Activated T-cell treated with anti-CD3 and anti-CD28 coated beads, Interleukin-2, amount 50 U/mL, for 72 hours (primary cell): ENCODE results near the gene RAB25. TPM values are rescaled to one million over a fixed set of nuclear protein-coding genes. Genes with fewer than 3 reads are reported as not detected.
"Not testable (repeated sequence)": the region's sequence is repeated elsewhere in the genome, so short reads cannot be mapped to it uniquely, and the experiment has no call there.

ENCODE experiments used
- ATAC-seq, 2 donors: fragments of 150-1000 bp; cut with Tn5 transposase; replicated peaks in 1 of 2; 2 replicates each; pipeline ENCODE4 v1.10.0; 2021; ENCODE audit warnings: moderate library complexity in 2 of 2, mild to moderate bottlenecking in 1 of 2
- DNase-seq, 2 donors: peaks; one replicate each; pipeline ENCODE4 v3.0.0; 2021 to 2022; ENCODE audit warnings: mixed read lengths in 1 of 2
- H3K27ac Mint-ChIP-seq: one replicate; pipeline ENCODE4 v1.8.0; 2022; ENCODE audit warnings: mild to moderate bottlenecking, moderate library complexity, mixed read lengths
- H3K27me3 Mint-ChIP-seq: one replicate; pipeline ENCODE4 v1.8.0; 2022; ENCODE audit warnings: low read depth, mixed read lengths
- H3K36me3 Mint-ChIP-seq, 2 donors: one replicate each; pipeline ENCODE4 v1.8.0; 2022; ENCODE audit warnings: mixed read lengths in 2 of 2, mild to moderate bottlenecking in 1 of 2; ENCODE audit not compliant: insufficient read depth in 2 of 2
- H3K4me1 Mint-ChIP-seq: one replicate; pipeline ENCODE4 v1.8.0; 2022; ENCODE audit warnings: low read depth, mixed read lengths
- H3K4me3 Mint-ChIP-seq, 2 donors: one replicate each; pipeline ENCODE4 v1.8.0; 2022; ENCODE audit warnings: mild to moderate bottlenecking in 2 of 2, mixed read lengths in 2 of 2, moderate library complexity in 2 of 2
- H3K9me3 Mint-ChIP-seq, 2 donors: one replicate each; pipeline ENCODE4 v1.8.0; 2022; ENCODE audit warnings: mixed read lengths in 2 of 2
- total RNA-seq, 2 donors: library from RNA; stranded (reverse); gene quantifications; one replicate each; pipeline ENCODE4 v1.2.3, GENCODE V29; 2022

RAB25 gene
- total RNA-seq, 2 donors from 2014 or later: 0.53 to 0.95 TPM

DNA sequence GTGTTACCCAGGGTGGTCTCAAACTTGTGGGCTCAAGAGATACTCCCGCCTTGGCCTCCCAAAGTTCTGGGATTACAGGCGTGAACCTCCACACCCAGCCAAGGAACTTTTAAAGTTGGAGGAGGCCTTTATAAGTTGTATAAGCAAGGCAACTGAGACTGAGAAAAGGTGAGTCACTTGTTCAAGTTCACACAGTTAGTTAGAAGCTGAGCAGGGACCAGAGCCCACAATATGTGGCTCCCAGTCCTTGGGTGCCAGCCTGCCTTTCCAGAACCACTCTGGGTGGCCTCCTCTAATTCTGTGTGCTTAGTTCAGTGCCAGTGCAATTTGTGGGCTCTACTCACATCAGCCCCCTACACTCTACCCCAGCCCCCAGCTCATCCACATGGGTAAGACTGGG, 3.7 kb downstream of the RAB25 start:
- Mint-ChIP-seq H3K27ac (no peak overlapping the region), H3K4me3 (no peak overlapping the region), H3K27me3 (no peaks in the 10 kb centered on the region), H3K9me3 (no peaks in the 10 kb centered on the region), H3K36me3 (no peaks in the 10 kb centered on the region), H3K4me1 (peaks cover 26% of the 10 kb centered on the region)
- DNase-seq: peak in 1 of 2 donors; percentile 13
- peak; percentile 72 to 73 for ATAC-seq

DNA sequence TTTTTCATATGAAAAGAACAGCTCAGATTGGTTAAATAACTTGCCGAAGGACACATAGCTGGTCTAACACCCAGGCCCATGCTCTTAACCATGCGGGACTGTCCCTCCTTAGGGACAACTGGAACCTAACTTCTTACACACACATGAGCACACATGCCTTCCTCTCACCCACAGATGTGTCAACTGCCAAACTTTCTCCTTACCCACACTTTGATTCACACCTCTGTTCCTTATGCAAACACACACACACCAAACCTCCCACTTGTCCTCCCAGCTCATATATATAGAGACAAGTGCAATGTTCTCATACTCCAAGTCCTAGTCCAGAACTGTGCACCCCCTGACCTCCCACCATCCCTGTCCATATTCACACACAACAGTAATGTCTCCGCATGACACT, 4.3 kb downstream of the RAB25 start:
- no peaks in the 10 kb centered on the region for H3K36me3 Mint-ChIP-seq
- DNase-seq (no peak), ATAC-seq (peak; percentile 40 to 58)
- no peak overlapping the region for H3K27ac Mint-ChIP-seq
- no peak overlapping the region for H3K4me3 Mint-ChIP-seq
- peaks cover 26% of the 10 kb centered on the region for H3K4me1 Mint-ChIP-seq
- no peaks in the 10 kb centered on the region for H3K27me3 Mint-ChIP-seq
- no peaks in the 10 kb centered on the region for H3K9me3 Mint-ChIP-seq

DNA sequence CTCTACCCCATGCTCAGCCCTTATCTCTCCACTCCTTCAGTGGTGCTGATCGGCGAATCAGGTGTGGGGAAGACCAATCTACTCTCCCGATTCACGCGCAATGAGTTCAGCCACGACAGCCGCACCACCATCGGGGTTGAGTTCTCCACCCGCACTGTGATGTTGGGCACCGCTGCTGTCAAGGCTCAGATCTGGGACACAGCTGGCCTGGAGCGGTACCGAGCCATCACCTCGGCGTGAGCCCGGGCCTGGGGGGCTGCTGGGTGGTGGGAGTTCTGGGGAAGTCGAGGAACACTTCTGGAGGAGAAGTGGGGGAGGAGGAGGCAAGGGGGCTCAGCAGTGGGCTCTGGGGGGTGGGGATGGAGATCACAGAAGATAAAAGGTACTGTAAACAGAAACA, 4.9 kb downstream of the RAB25 start:
- peaks cover 24% of the 10 kb centered on the region for H3K4me1 Mint-ChIP-seq
- no peaks in the 10 kb centered on the region for H3K9me3 Mint-ChIP-seq
- DNase-seq (no peak), ATAC-seq (no peak)
- no peak overlapping the region for H3K27ac Mint-ChIP-seq
- H3K27me3 Mint-ChIP-seq: no peaks in the 10 kb centered on the region
- H3K4me3 Mint-ChIP-seq: no peak overlapping the region
- H3K36me3 Mint-ChIP-seq: no peaks in the 10 kb centered on the region

DNA sequence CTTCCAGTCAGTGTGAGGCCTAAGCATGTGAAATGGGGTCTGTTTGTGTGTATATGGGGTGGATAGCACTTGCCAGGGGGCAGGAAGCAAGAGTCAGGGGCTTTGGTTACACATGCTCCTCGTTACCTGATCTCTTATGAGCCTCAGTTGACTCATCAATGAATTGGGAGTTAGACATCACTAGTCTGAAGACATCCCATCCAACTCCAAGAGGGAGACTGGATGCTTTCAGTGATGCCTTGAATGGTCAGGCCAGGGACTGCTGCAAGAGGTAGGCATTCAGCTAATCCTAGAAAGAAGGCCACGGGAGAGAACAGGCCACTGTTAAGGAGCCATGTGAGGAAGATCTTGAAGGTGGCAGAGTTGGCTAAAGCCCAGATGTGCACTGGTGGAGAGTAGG, 6.3 kb downstream of the RAB25 start:
- Mint-ChIP-seq H3K9me3 (no peaks in the 10 kb centered on the region), H3K4me1 (peaks cover 21% of the 10 kb centered on the region), H3K27me3 (no peaks in the 10 kb centered on the region), H3K36me3 (no peaks in the 10 kb centered on the region), H3K27ac (no peak overlapping the region), H3K4me3 (no peak overlapping the region)
- no peak for DNase-seq
- no peak for ATAC-seq

- DNase-seq (no peak), ATAC-seq (no peak)
- Mint-ChIP-seq H3K4me1 (peaks cover 16% of the 10 kb centered on the region), H3K36me3 (no peaks in the 10 kb centered on the region), H3K9me3 (no peaks in the 10 kb centered on the region), H3K27ac (no peak overlapping the region), H3K4me3 (no peak overlapping the region), H3K27me3 (no peaks in the 10 kb centered on the region)
Observed at GRCh38 chr1:156069490-156070455, 8.8 kb downstream of the RAB25 start.

DNA sequence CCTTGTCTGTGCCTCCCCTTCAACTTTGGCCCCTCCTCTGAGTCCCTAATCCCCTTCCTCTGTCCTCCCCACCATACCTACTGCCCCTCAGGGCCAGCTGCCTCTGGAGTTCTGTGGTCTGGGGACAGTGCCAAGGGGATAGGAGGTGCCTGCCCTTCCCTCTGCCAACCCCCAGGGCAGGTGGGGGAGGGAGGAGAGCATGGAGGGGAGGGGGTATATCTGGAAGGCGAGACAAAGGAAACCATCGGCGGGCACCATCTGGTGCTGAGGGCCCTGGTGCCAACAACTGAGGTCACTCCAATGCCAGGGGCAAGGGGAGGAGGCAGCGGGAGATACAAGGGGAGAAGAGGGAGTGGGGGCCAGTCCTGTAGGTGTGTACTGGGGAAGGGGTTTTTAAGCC, 9.6 kb downstream of the RAB25 start:
- H3K4me3 Mint-ChIP-seq: no peak overlapping the region
- peaks cover 8% of the 10 kb centered on the region for H3K4me1 Mint-ChIP-seq
- no peak overlapping the region for H3K27ac Mint-ChIP-seq
- H3K36me3 Mint-ChIP-seq: no peaks in the 10 kb centered on the region
- no peak for ATAC-seq
- DNase-seq: no peak
- H3K27me3 Mint-ChIP-seq: peaks cover 4% of the 10 kb centered on the region
- H3K9me3 Mint-ChIP-seq: no peaks in the 10 kb centered on the region

GRCh38 chr1:156071332-156071816, 10.4 kb downstream of the RAB25 start:
- not testable (repeated sequence) for H3K27me3 Mint-ChIP-seq, H3K27ac Mint-ChIP-seq, H3K4me3 Mint-ChIP-seq, H3K4me1 Mint-ChIP-seq, ATAC-seq, H3K9me3 Mint-ChIP-seq, DNase-seq, H3K36me3 Mint-ChIP-seq

DNA sequence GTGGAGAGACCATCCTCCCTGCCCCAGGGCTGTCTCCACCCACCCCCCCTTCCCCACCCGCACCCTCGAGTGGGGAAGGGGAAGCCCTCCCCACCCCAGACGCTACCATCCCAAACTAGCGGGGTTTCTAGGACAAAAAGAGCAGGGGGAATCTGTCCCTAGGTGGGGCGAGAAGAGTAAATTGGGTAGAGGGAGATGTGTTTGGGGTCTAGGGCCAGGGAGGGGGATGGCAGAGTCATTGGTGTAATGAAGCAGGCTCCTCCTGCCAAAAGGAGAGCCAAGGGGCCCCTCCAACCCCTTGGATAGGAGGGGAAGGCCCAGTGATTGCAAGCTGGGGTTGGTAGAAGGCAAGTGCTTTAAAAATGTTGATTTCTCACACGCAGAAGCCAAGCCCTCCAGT, 11.3 kb downstream of the RAB25 start:
- no peaks in the 10 kb centered on the region for H3K9me3 Mint-ChIP-seq
- H3K27me3 Mint-ChIP-seq: peaks cover 6% of the 10 kb centered on the region
- no peak overlapping the region for H3K4me3 Mint-ChIP-seq
- DNase-seq: no peak
- ATAC-seq: no peak
- no peaks in the 10 kb centered on the region for H3K36me3 Mint-ChIP-seq
- no peak overlapping the region for H3K27ac Mint-ChIP-seq
- no peaks in the 10 kb centered on the region for H3K4me1 Mint-ChIP-seq

DNA sequence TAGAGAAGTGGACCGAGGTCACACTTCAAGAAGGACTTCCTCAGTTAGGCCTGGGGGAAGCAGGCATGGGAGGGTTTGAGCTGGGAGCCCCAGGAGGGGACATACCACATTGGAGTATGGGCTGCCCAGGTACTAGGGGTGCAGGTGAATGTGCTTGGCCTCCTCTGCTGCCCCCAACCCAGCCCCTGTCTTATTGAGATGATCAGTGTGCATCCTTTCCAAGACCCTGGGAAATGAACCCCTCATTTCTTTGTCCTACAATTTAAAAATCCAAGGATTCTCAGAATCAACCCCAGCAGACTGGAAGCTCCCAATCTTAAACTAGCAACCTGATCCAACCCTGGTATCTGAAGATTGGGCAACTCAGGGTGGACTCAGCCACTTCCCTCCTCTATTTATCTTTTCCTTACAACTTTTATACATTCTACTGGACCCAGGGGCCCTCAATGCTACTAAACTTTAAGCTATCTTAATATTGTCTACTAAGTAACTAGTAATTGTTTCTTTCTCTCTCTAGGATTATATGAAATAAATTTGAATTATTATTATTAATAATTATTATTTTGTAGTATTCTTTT, 12.2 kb downstream of the RAB25 start:
- no peak overlapping the region for H3K27ac Mint-ChIP-seq
- no peaks in the 10 kb centered on the region for H3K4me1 Mint-ChIP-seq
- ATAC-seq (no peak), DNase-seq (no peak)
- H3K4me3 Mint-ChIP-seq: no peak overlapping the region
- H3K27me3 Mint-ChIP-seq: peaks cover 13% of the 10 kb centered on the region
- H3K9me3 Mint-ChIP-seq: no peaks in the 10 kb centered on the region
- H3K36me3 Mint-ChIP-seq: no peaks in the 10 kb centered on the region

DNA sequence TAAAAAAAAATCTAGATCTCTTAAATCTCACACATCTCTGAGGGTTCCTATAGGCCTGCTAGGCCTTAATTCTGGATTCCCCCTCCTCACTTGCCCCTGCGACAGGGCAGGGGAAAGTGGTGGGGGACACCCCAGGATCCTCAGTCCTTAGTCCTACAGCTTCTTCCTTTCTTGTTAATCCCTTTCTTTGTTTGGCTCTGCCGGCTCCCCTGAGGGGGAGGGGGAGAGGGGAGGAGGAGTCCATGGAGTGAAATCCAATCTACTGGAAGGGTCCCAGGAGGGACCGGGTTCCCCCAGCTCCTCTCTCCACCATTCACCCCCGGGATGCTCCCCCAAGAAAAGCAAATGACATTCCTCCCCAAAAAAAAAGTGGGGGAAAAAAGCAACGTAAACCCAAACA, 12.8 kb downstream of the RAB25 start:
- Mint-ChIP-seq H3K9me3 (no peaks in the 10 kb centered on the region), H3K36me3 (no peaks in the 10 kb centered on the region), H3K4me3 (no peak overlapping the region), H3K4me1 (no peaks in the 10 kb centered on the region), H3K27ac (no peak overlapping the region), H3K27me3 (peaks cover 17% of the 10 kb centered on the region)
- ATAC-seq: no peak
- no peak for DNase-seq

GRCh38 chr1:156074661-156075060, 13.7 kb downstream of the RAB25 start:
- no peak for DNase-seq
- peaks cover 25% of the 10 kb centered on the region for H3K27me3 Mint-ChIP-seq
- H3K4me3 Mint-ChIP-seq: no peak overlapping the region
- no peaks in the 10 kb centered on the region for H3K9me3 Mint-ChIP-seq
- H3K4me1 Mint-ChIP-seq: no peaks in the 10 kb centered on the region
- no peak for ATAC-seq
- no peak overlapping the region for H3K27ac Mint-ChIP-seq
- H3K36me3 Mint-ChIP-seq: no peaks in the 10 kb centered on the region

GRCh38 chr1:156075162-156075561, 14.2 kb downstream of the RAB25 start:
- DNase-seq: no peak
- H3K4me3 Mint-ChIP-seq: no peak overlapping the region

DNA sequence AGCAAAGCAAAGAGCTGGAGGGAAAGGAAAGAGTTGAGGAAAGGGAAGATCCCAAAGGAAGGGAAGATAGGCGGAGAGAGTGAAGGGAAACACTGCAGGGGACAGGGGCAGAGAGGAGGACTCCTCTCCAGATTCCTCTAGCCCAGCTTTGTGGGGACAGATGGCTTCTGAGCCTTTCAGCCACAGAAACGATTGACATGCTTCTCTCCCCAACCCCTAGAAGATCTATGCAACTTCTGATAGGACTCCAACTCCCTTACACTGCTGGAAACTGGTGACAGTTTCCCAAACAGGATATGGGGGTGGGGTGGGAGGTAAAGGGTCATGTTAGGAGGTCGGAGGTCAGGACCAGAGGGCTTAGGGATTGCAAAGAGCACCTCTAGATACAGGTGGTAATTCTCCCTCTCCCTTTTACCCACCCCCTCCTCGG, 14.8 kb downstream of the RAB25 start:
- Mint-ChIP-seq H3K4me3 (peak overlapping the region in 1 of 2 donors; percentile 18), H3K9me3 (no peaks in the 10 kb centered on the region), H3K36me3 (no peaks in the 10 kb centered on the region), H3K4me1 (no peaks in the 10 kb centered on the region), H3K27me3 (peaks cover 33% of the 10 kb centered on the region), H3K27ac (no peak overlapping the region)
- ATAC-seq (no peak), DNase-seq (no peak)

More at GRCh38 chr1:156075162-156075561, 14.2 kb downstream of the RAB25 start:
- Mint-ChIP-seq H3K36me3 (no peaks in the 10 kb centered on the region), H3K27me3 (peaks cover 27% of the 10 kb centered on the region), H3K27ac (no peak overlapping the region), H3K4me1 (no peaks in the 10 kb centered on the region), H3K9me3 (no peaks in the 10 kb centered on the region)
- ATAC-seq: no peak
